Spleen (tissue), 7 donors: ENCODE data around the gene CNEP1R1.

Source experiments
- POLR2AphosphoS5 ChIP-seq, 3 donors: sonication (generic); formaldehyde crosslinking; IDR thresholded peaks; one replicate each; pipeline ENCODE4 v1.5.1; 2017; ENCODE audit warnings: antibody characterized with exemption in 3 of 3
- TF ChIP-seq, protein P1 (sequence below), 11 experiments: fragments of 200-600 bp in 7 of 11; fragments of 450-650 bp in 4 of 11; sonication (generic) in 4 of 11; IDR thresholded peaks in 8 of 11; conservative IDR thresholded peaks in 3 of 11; 1 replicate in 7 of 11; 2 replicates in 4 of 11; pipeline versions ENCODE4 v1.4.0 to v1.8.0; 2016 to 2021; ENCODE audit warnings: antibody characterized with exemption in 11 of 11, inconsistent platforms in 4 of 11, mild to moderate bottlenecking in 1 of 11
- donor health status: DM: no; HTN: no; CAD: no; lungs with moderate emphysema.
- donor health status: DM: no; HTN: no; CAD: no.
- donor health status: DM: no; HTN: no; CAD: no.

DNA sequence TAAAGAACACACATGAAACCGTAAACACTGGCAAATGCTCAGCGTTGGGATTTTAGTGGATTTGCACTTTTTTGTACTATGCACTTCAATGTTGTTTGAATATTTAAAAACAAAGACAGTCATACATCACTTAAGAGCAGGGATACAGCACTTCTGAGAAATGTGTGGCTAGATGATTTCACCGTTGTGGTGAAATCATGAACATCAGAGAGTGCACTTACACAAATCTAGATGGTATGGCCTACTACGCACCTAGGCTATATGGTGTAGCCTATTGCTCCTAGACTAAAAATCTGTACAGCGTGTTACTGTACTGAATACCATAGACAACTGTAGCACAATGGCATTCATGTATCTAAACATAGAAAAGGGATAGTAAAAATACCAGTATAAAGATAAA lies 37.6 kb upstream of the CNEP1R1 start:
- no peak for TF ChIP-seq POLR2AphosphoS5 (IDR thresholded peaks at IDR 0.05)
- TF ChIP-seq, protein P1, sequence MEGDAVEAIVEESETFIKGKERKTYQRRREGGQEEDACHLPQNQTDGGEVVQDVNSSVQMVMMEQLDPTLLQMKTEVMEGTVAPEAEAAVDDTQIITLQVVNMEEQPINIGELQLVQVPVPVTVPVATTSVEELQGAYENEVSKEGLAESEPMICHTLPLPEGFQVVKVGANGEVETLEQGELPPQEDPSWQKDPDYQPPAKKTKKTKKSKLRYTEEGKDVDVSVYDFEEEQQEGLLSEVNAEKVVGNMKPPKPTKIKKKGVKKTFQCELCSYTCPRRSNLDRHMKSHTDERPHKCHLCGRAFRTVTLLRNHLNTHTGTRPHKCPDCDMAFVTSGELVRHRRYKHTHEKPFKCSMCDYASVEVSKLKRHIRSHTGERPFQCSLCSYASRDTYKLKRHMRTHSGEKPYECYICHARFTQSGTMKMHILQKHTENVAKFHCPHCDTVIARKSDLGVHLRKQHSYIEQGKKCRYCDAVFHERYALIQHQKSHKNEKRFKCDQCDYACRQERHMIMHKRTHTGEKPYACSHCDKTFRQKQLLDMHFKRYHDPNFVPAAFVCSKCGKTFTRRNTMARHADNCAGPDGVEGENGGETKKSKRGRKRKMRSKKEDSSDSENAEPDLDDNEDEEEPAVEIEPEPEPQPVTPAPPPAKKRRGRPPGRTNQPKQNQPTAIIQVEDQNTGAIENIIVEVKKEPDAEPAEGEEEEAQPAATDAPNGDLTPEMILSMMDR (IDR thresholded peaks at IDR 0.05 in 8 of 11, conservative IDR thresholded peaks at IDR 0.05 in 3 of 11): no peak
